K562 (cell line): ENCODE data around the gene ERBB3. TPM values are rescaled to one million over a fixed set of nuclear protein-coding genes. Genes with fewer than 3 reads are reported as not detected.
A peak's percentile ranks its signal among the peaks of the same experiment; 100 is the strongest.

Source experiments
- ATF7 ChIP-seq: fragments of 450-650 bp; IDR thresholded peaks from 2 replicates; pipeline ENCODE4 v1.7.1; 2014; ENCODE audit warnings: mild to moderate bottlenecking, moderate library complexity
- CEBPB ChIP-seq: fragments of 450-650 bp; IDR thresholded peaks from 2 replicates; pipeline ENCODE4 v1.6.1; 2016; ENCODE audit warnings: missing genetic modification characterization, missing compliant biosample characterization
- DNMT1 ChIP-seq: fragments of 450-650 bp; IDR thresholded peaks from 2 replicates; pipeline ENCODE4 v1.6.1; 2016; ENCODE audit warnings: antibody characterized with exemption, mild to moderate bottlenecking
- E2F3 ChIP-seq: fragments of 250-450 bp; sonication (Bioruptor Pico); IDR thresholded peaks from 2 replicates; pipeline ENCODE4 v1.4.0; 2020; ENCODE audit warnings: mild to moderate bottlenecking
- EGR1 ChIP-seq: fragments of 450-650 bp; conservative IDR thresholded peaks from 2 replicates; pipeline ENCODE4 v1.6.1; 2017; ENCODE audit warnings: mild to moderate bottlenecking
- PHB2 ChIP-seq: fragments of 450-650 bp; IDR thresholded peaks from 2 replicates; pipeline ENCODE4 v1.6.1; 2017; ENCODE audit warnings: low read depth
- PML ChIP-seq: IDR thresholded peaks from 2 replicates; pipeline ENCODE4 v1.6.1; 2012; ENCODE audit warnings: low read length, inconsistent platforms
- POLR2A ChIP-seq: fragments of 450-650 bp; conservative IDR thresholded peaks from 2 replicates; pipeline ENCODE4 v1.6.1; 2016
- PPARD ChIP-seq: fragments of 250-450 bp; sonication (Bioruptor Pico); IDR thresholded peaks from 2 replicates; pipeline ENCODE4 v1.8.0; 2022; ENCODE audit warnings: inconsistent platforms, mild to moderate bottlenecking, moderate library complexity
- SP2 ChIP-seq: IDR thresholded peaks from 2 replicates; pipeline ENCODE4 v1.6.1; 2011; ENCODE audit warnings: mild to moderate bottlenecking, low read depth, low read length, moderate library complexity; ENCODE audit not compliant: poor library complexity, severe bottlenecking; ENCODE audit errors: extremely low read depth
- TCF3 ChIP-seq: sonication (generic); formaldehyde crosslinking; IDR thresholded peaks from 2 replicates; pipeline ENCODE4 v1.4.0; 2020; ENCODE audit warnings: mild to moderate bottlenecking, missing genetic modification reagents
- ZNF507 ChIP-seq: conservative IDR thresholded peaks from 2 replicates; pipeline ENCODE4 v1.6.1; 2017; ENCODE audit warnings: missing genetic modification characterization, missing compliant biosample characterization
- ZNF561 ChIP-seq: fragments of 450-650 bp; formaldehyde crosslinking; conservative IDR thresholded peaks from 2 replicates; pipeline ENCODE4 v1.4.0; 2020; ENCODE audit warnings: mild to moderate bottlenecking, moderate library complexity
- ZNF707 ChIP-seq: fragments of 250-450 bp; sonication (Bioruptor Pico); conservative IDR thresholded peaks from 2 replicates; pipeline ENCODE4 v1.8.0; 2022; ENCODE audit warnings: inconsistent platforms, mild to moderate bottlenecking, moderate library complexity
- polyA plus RNA-seq, 8 experiments: library from polyadenylated mRNA; depleted of rRNA in 4 of 8; stranded (reverse) in 5 of 8; unstranded in 3 of 8; fragments of >200 nt; fragmentation: Nextera tagmentation in 2 of 8; fragmentation: Illumina TruSeq in 1 of 8; extraction: Ambion mirVana in 2 of 8; extraction: Trizol in 1 of 8; gene quantifications; 2 replicates each; pipeline versions ENCODE4 v1.2.1 to v1.2.3, GENCODE V29; 2011 to 2014; ENCODE audit warnings: inconsistent platforms in 1 of 8, missing spikeins in 1 of 8
- total RNA-seq, 7 experiments: library from RNA; depleted of rRNA in 6 of 7; stranded (reverse); fragments of >200 nt in 6 of 7; fragmentation: Illumina TruSeq in 2 of 7; extraction: Trizol in 2 of 7; gene quantifications; 2 replicates each; pipeline versions ENCODE4 v1.2.1 to v1.2.3, GENCODE V29; 2011 to 2021; ENCODE audit warnings: low replicate concordance in 1 of 7
- TF ChIP-seq, protein P1 (sequence below): fragments of 250-450 bp; sonication (Bioruptor Pico); IDR thresholded peaks from 2 replicates; pipeline ENCODE4 v1.5.0; 2020; ENCODE audit warnings: mild to moderate bottlenecking
- TF ChIP-seq, protein P2 (sequence below), 3 experiments: IDR thresholded peaks in 2 of 3; conservative IDR thresholded peaks in 1 of 3; 2 replicates each; pipeline ENCODE4 v1.5.1; 2011 to 2012; ENCODE audit warnings: low read length in 3 of 3, mild to moderate bottlenecking in 3 of 3, control low read depth in 2 of 3, improper control_type of control experiment in 1 of 3, inconsistent platforms in 1 of 3, low read depth in 1 of 3, mixed read lengths in 1 of 3, moderate library complexity in 1 of 3; ENCODE audit not compliant: insufficient read depth in 2 of 3
- TF ChIP-seq, protein P3 (sequence below): sonication (generic); IDR thresholded peaks from 2 replicates; pipeline ENCODE4 v1.6.1; 2016
- TF ChIP-seq, protein P4 (sequence below): fragments of 450-650 bp; IDR thresholded peaks from 2 replicates; pipeline ENCODE4 v1.6.1; 2016; ENCODE audit warnings: low read depth, mild to moderate bottlenecking, moderate library complexity
- TF ChIP-seq, protein P5 (sequence below): fragments of 250-450 bp; sonication (Bioruptor Pico); IDR thresholded peaks from 2 replicates; pipeline ENCODE4 v1.5.0; 2021; ENCODE audit warnings: mild to moderate bottlenecking, moderate library complexity

Gene ERBB3
- total and polyA plus RNA-seq, 9 of the 15 experiments (the other 6 are each of a cell fraction or from before 2014, with no cell fraction given): 1.5 to 5.4 (median 3.8) TPM

DNA sequence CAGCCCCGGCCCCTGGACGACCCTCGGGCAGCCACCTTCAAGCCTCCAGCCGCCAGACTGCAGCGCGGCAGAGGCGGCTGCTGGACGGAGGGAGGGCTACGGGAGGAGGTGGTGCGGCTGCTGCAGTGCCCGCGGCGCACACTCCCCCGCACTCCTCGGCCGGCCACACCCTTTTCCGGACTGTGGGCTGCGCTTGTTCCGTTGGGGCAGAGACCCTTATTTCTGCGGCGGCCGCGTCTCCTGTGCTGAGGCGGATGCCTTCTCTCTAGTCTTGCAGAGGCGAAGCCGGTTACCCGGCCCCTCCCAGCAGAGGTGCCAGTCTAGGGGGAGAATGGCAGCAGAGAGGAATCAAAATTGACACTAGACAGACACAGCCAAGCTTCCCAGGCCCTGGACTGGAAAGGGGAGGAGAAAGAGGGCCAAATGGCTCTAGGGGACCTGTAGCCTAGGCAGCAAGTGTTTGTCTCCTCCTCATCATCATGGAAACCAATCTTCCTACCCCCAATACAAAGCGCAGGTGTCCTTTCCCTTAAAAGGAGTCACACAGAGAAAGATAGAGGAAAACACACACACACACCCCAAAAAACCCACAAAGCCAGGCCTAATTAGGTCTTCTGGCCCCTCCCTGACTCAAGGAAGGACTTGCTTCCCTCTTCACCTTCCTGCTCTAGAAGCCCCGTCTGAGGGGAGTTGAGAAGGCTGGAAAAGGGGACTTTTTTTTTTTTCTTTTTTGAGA lies 49.4 kb downstream of the ERBB3 start (continued):
- TF ChIP-seq CEBPB (tag): no peak
- TF ChIP-seq E2F3 (CRISPR knock-in tag): no peak
- TF ChIP-seq, protein P1, sequence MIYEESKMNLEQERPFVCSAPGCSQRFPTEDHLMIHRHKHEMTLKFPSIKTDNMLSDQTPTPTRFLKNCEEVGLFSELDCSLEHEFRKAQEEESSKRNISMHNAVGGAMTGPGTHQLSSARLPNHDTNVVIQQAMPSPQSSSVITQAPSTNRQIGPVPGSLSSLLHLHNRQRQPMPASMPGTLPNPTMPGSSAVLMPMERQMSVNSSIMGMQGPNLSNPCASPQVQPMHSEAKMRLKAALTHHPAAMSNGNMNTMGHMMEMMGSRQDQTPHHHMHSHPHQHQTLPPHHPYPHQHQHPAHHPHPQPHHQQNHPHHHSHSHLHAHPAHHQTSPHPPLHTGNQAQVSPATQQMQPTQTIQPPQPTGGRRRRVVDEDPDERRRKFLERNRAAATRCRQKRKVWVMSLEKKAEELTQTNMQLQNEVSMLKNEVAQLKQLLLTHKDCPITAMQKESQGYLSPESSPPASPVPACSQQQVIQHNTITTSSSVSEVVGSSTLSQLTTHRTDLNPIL (CRISPR knock-in tag): no peak
- TF ChIP-seq PPARD: no peak
- TF ChIP-seq, protein P2, sequence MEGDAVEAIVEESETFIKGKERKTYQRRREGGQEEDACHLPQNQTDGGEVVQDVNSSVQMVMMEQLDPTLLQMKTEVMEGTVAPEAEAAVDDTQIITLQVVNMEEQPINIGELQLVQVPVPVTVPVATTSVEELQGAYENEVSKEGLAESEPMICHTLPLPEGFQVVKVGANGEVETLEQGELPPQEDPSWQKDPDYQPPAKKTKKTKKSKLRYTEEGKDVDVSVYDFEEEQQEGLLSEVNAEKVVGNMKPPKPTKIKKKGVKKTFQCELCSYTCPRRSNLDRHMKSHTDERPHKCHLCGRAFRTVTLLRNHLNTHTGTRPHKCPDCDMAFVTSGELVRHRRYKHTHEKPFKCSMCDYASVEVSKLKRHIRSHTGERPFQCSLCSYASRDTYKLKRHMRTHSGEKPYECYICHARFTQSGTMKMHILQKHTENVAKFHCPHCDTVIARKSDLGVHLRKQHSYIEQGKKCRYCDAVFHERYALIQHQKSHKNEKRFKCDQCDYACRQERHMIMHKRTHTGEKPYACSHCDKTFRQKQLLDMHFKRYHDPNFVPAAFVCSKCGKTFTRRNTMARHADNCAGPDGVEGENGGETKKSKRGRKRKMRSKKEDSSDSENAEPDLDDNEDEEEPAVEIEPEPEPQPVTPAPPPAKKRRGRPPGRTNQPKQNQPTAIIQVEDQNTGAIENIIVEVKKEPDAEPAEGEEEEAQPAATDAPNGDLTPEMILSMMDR (IDR thresholded peaks at IDR 0.05 in 2 of 3, conservative IDR thresholded peaks at IDR 0.05 in 1 of 3; ENCODE audit: insufficient read depth in 2 of 3, low read depth in 1 of 3, low read length in 3 of 3): no peak
- no peak for TF ChIP-seq ZNF561
- TF ChIP-seq EGR1: peak; percentile 95
- TF ChIP-seq DNMT1: 0 out of 2 replicates have a peak, but pooled peaks have one; percentile 33
- no peak for TF ChIP-seq PHB2
- 0 out of 2 replicates have a peak, but pooled peaks have one; percentile 10 for TF ChIP-seq ZNF707 (CRISPR knock-in tag)
- no peak for TF ChIP-seq SP2
- TF ChIP-seq, protein P3, sequence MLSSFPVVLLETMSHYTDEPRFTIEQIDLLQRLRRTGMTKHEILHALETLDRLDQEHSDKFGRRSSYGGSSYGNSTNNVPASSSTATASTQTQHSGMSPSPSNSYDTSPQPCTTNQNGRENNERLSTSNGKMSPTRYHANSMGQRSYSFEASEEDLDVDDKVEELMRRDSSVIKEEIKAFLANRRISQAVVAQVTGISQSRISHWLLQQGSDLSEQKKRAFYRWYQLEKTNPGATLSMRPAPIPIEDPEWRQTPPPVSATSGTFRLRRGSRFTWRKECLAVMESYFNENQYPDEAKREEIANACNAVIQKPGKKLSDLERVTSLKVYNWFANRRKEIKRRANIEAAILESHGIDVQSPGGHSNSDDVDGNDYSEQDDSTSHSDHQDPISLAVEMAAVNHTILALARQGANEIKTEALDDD: no peak
- no peak for TF ChIP-seq ZNF507
- no peak; the same call in 1 of the 2 replicates for TF ChIP-seq TCF3 (CRISPR knock-in tag)
- TF ChIP-seq, protein P4, sequence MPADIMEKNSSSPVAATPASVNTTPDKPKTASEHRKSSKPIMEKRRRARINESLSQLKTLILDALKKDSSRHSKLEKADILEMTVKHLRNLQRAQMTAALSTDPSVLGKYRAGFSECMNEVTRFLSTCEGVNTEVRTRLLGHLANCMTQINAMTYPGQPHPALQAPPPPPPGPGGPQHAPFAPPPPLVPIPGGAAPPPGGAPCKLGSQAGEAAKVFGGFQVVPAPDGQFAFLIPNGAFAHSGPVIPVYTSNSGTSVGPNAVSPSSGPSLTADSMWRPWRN: no peak
- peak; percentile 39; the same call in 1 of the 2 replicates for TF ChIP-seq ATF7
- TF ChIP-seq POLR2A: peak; percentile 76; the same call in 1 of the 2 replicates
- TF ChIP-seq, protein P5, sequence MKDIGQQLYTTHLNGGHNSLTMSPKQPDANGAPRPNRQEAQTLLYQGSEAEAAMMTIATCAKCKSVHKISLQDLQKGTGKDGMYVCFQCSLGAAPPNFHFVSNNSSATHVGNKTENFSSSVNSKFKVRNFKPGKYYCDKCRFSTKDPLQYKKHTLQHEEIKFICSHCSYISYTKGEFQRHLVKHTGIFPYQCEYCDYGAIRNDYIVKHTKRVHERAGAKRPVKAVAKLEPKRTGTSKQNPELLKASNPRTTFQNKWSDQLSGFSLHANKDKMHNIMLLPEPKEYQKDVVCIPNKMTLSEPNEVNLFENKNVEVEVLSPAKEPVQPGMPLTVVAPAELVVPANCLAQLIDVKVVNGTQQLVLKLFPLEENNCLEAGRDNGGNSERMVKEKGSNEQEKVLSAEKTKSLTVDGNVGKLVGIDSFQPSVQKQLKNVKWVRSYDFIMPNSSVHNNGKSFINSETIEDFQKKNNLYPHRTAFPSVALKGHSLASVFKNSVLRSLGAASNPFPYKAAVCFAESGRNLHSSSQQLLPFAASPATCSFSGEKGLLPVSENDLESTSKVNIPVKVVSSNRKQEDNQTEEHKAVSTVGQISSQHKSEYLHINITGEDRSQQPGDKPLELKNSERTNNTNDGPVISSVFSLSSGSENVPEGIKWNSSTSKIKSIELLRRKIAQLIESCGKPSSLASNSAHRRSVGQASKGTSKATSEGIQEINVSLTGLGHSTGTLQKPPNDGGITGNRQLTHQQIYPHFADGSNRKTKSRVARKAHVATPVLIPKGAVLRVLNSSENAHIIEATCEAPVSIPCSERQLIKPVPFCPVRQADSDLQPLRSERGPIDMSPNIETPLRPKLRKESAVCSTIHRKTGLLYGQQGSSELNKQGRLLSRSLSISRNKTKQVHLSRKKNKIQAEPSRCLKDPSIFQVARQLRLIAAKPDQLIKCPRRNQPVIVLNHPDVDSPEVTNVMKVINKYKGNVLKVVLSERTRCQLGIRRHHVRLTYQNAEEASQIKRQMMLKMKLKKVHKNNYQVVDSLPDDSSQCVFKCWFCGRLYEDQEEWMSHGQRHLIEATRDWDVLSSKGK (CRISPR knock-in tag): no peak
- TF ChIP-seq PML: no peak; the same call in 1 of the 2 replicates
